Embryonic facial prominence (tissue), 1 donor: ENCODE measurements around the gene CD19.
"Not testable (repeated sequence)": the region's sequence is repeated elsewhere in the genome, so short reads cannot be mapped to it uniquely, and the experiment has no call there.

ENCODE experiments used
- DNase-seq: peaks from one replicate; pipeline ENCODE4 v3.0.0-alpha.2; 2016; ENCODE audit errors: extremely low spot score

The CD19 gene

GRCh38 chr16:28931801-28932225, at the start of gene CD19:
CD19 (plus strand) TSS chr16:28931971; CDS start chr16:28932001, 30 bp downstream.
- no peak for DNase-seq

- DNase-seq: no peak
Observed at GRCh38 chr16:28882551-28883160, 49.1 kb upstream of the CD19 start.

DNA sequence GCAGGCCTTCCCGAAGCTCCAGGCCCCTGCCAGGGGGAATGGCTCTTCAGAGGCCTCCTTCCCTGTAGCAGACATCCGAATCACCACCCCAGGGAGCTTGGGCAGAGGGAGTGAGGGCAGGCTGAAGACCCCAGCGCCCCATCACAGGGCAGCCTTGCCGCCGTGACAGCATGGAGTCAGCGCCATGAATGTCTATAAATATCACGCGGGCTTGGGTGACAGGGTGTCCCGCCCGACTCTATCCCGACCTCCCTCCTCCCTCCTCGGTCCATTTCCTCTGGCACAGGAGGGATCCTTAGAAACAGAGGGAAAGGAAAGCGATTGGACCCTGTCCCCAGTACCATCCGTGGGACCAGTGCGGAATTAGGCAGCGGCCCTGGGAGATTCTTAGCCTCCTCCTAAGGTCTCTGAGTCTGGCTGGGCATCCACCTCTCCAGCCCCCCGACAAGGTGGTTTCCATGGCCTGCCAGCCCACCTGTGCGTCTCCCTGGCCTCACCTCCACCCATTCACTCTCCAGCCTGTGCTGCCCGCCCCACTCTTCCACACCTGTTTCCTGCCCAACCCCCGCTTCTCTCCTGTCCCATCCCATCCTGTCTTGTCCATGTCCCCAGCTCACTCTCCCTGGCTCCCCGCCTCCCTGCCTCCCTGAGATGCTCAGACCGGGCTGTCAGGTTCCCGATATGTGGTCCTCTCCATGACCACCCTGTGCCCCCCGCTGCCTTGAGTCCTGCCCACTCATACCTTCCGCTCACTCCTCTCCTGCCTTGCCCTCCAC, 48.4 kb upstream of the CD19 start:
- no peak for DNase-seq

DNA sequence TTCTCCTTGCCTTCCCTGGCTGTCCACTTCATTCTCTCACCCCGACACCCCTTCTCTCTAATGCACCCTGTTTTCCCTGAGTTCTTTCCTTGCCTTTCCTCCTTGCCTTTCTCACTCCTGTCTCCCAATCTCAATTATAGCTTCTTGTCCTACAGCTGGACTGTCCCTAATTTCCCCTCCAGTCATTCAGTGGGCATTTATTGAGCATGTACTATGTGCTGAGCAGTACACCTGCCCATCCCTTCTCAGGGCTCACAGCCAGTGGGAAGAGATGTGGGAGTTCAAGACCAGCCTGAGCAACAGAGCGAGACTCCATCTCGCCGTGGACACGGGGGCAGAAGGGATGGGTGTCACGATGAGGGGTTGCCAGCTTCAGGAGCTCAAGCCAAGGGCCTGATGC, 47.7 kb upstream of the CD19 start:
- no peak for DNase-seq

DNA sequence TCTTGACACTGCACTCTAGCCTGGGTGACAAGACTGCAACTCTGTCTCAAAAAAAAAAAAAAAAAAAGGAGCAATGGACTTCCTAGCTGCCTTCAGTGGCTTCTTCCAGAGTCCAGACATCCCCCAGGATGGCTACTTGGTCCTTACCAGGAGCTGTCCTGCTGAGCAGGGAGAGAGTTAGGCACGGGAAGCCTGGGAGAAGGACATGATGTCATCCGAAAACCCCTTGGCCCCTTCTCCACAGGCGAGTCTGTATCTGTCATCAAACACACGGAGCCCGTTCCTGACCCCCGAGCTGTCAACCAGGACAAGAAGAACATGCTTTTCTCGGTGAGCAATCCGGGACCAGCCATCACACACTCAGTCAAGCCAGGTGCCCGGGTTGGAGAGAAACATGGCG, 44.8 kb upstream of the CD19 start:
- no peak for DNase-seq

- not testable (repeated sequence) for DNase-seq
Observed at GRCh38 chr16:28890355-28890754, 41.4 kb upstream of the CD19 start.

DNA sequence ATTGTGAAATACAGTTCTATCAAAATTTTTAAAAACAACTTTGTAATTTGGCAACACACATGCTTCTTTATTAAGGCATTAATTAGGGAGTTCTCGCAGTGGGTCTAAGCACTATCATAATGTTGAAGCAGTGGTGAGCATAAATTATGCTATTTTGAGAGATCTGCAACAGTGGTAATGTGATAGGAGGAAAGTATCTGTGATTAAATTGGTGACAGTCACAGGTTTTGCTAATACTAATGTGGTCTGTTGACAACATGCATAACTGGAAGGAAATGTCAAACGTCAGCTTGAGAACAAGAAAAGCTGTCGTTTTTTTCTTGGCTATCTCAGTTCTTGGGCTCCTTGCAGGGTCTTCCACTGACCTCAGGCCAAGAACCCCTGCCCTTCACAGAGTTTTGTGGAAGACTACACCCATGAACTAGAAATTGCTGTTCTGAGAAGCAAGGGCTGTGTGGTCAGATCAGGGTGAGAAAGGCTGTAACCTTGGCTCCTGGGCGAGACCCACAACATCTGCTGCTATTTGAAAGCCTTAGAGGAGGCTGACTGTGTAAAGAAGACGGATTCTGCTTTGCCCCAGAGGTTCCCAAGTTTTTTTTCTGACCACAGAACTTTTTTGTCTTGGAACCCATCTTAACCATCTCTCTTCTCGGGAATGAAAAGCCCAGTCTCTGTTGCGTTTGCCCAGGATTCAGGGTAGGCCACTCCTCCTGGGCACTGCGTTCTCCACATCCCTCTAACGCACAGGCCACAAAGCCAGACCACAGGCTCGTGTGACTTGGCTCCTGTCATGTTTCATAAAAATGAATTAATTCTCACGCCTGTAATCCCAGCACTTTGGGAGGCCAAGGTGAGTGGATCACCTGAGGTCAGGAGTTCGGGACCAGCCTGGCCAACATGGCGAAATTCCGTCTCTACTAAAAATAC, 39.5 kb upstream of the CD19 start:
- DNase-seq: no peak

DNA sequence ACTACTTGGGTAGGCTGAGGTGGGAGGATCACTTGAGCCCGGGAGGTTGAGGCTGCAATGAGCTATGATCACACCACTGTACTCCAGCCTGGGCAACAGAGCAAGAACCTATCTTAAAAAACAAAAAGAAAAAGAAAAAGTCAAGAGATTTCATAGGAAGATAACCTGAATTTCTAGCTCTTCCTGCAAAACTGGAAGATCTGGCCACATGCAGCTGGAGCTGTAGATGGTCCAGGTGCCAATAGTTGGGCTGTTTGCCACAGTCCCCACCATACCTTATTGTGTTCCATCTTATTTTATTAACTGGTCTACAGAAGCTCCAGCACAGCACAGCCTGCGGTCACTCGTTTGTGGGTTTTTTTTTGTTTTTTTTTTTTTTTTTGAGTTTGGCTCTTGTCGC, 38.5 kb upstream of the CD19 start:
- DNase-seq: no peak

- DNase-seq: no peak
Observed at GRCh38 chr16:28895609-28896008, 36.2 kb upstream of the CD19 start.

GRCh38 chr16:28897826-28898225, 33.9 kb upstream of the CD19 start:
- DNase-seq: no peak

GRCh38 chr16:28898266-28898665, 33.5 kb upstream of the CD19 start:
- DNase-seq: no peak

DNA sequence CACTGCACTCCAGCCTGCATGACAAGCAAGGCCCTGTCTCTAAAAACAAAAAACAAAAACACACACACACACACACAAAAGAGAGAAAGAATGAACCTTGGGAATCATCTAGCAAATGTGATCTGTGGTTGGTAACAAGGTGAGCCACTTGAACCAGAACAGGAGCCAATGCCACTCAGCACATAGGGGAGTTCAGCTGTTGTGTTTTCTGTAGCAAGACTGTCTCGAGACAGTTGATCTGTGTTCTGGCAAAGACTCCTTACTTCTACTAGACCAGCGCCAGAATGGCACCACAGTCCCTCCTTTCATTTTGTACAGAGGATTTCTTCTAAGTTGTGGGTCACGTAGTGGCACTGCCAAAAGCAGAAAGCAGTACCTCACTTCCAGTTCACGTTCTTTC, 32.8 kb upstream of the CD19 start:
- DNase-seq: no peak

- no peak for DNase-seq
Observed at GRCh38 chr16:28899882-28900590, 31.7 kb upstream of the CD19 start.

GRCh38 chr16:28900601-28901000, 31.2 kb upstream of the CD19 start:
- no peak for DNase-seq

DNA sequence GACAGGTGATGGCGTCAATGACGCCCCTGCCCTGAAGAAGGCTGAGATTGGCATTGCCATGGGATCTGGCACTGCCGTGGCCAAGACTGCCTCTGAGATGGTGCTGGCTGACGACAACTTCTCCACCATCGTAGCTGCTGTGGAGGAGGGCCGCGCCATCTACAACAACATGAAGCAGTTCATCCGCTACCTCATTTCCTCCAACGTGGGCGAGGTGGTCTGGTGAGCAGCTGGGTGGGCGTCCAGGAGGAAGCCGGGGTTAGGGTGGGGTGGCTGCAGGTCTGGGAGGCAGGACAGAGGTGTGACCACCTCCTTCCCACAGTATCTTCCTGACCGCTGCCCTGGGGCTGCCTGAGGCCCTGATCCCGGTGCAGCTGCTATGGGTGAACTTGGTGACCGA, 29.9 kb upstream of the CD19 start:
- DNase-seq: no peak

GRCh38 chr16:28902909-28903308, 28.9 kb upstream of the CD19 start:
- no peak for DNase-seq

DNA sequence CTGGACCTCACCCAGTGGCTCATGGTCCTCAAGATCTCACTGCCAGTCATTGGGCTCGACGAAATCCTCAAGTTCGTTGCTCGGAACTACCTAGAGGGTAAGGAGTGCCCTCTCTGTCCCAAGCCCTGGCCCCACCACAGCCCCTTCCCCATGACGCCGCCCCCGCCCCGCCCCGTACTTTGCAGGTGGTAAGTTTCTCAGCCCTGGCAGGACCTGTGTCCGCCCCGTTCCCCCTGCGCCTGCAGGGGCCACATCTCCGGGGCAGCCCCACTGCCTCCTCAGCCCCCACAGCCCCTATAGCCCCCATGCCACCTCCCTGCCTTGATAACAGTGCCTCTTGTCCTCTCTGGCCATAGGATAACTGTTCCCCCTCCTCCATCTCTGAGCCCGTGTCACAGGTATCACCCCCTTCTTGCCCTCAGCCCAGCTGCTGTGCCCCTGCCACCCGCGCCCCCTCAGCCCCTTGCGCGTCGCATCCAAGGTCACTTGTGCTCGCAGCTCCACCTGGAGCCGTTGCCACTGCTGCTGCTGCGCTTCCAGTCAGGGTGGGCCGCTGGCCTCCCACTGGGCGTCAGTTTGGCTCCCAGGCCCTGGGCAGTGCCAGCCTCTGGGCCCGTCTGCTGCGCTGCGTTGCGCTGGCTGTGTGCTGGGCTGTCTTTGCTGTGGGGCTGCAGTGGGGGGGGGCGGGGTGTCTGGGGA, 28.3 kb upstream of the CD19 start:
- no peak for DNase-seq

DNA sequence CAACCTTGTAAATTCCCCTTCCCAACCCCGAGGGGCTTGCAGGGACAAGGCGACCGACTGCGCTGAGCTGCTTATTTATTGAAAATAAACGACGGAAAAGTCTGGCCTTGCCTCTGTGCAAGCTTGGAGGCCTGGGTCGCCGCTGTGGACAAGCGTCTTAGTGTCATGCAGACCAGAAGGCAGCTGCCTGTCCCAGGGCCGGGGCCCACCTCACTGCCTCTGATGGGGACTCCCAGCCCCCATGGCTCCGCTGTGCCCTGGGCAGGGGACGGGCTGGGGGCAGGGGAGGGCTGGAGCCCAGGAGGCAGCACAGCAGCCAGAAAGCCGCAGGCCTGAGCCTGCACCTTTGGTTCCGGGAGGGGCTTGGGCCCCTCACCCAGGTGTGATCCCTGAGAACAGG, 27.4 kb upstream of the CD19 start:
- DNase-seq: no peak

DNA sequence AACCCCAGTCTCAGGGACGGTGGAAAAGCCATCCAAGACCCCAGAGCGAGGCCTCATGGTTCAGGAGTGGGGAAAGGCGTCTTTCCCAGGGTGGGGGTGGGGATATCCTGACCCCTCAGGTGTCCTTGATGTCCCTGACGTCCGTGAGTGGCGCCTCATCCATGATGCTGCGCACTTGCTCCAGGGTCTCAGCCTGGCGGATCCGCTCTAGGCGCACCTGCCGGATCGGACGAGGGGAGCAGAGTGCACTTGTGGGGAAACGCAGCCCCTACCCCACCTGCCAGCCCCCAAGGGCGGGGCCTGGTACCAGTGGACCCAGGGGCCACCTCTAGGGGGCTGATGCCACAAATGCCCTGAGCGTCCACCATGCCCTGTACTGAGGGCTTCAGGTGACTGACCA, 26.9 kb upstream of the CD19 start:
- no peak for DNase-seq

GRCh38 chr16:28905229-28905754, 26.5 kb upstream of the CD19 start:
- no peak for DNase-seq

- DNase-seq: no peak
Observed at GRCh38 chr16:28905800-28906372, 25.9 kb upstream of the CD19 start.
